NB4 (cell line): ENCODE measurements around the gene RBM39.

Source experiments
- CTCF ChIP-seq: IDR thresholded peaks from one replicate; pipeline ENCODE4 v1.5.1; 2012; ENCODE audit warnings: low read depth, low read length
- POLR2A ChIP-seq: IDR thresholded peaks from 2 replicates; pipeline ENCODE4 v1.6.1; 2011; ENCODE audit warnings: mild to moderate bottlenecking; ENCODE audit not compliant: insufficient read length; ENCODE audit errors: extremely low read depth

GRCh38 chr20:35742741-35743523 is 872 bp upstream of the RBM39 start:
- TF ChIP-seq CTCF (no peak), POLR2A (no peak)
